Transverse colon (tissue), 3 donors: ENCODE results near the gene NLGN1.

Source experiments
- CTCF ChIP-seq, 5 experiments: fragments of 200-600 bp in 3 of 5; fragments of 450-650 bp in 2 of 5; sonication (generic) in 3 of 5; IDR thresholded peaks; 1 replicate in 2 of 5; 2 replicates in 3 of 5; pipeline ENCODE4 v1.5.1; 2016 to 2017; ENCODE audit warnings: antibody characterized with exemption in 5 of 5, inconsistent platforms in 3 of 5, mild to moderate bottlenecking in 2 of 5, moderate library complexity in 1 of 5
- EP300 ChIP-seq: sonication (generic); formaldehyde crosslinking; IDR thresholded peaks from one replicate; pipeline ENCODE4 v1.6.1; 2017; ENCODE audit warnings: antibody characterized with exemption, low read depth

GRCh38 chr3:173591401-173591800 is 193.9 kb downstream of the NLGN1 start:
- TF ChIP-seq CTCF (IDR thresholded peaks at IDR 0.05) (no peak), EP300 (no peak)
